NT2/D1 (cell line): ENCODE data around the gene CCDC71.

Experiments used
- DNase-seq: peaks from one replicate; pipeline ENCODE4 v3.0.0-alpha.2; 2011; ENCODE audit warnings: low read depth, low spot score
- H3K27me3 ChIP-seq: 2 replicates; pipeline ENCODE4 v1.6.0; 2011; ENCODE audit warnings: mild to moderate bottlenecking; ENCODE audit not compliant: insufficient read length, insufficient read depth
- H3K36me3 ChIP-seq: 2 replicates; pipeline ENCODE4 v1.6.1; 2011; ENCODE audit warnings: mild to moderate bottlenecking, low read length, mixed read lengths; ENCODE audit not compliant: insufficient read depth, insufficient read length
- H3K4me1 ChIP-seq: 2 replicates; pipeline ENCODE4 v1.5.1; 2011; ENCODE audit not compliant: insufficient read depth, insufficient read length
- H3K4me3 ChIP-seq: 2 replicates; pipeline ENCODE4 v1.5.1; 2011; ENCODE audit warnings: low read depth; ENCODE audit not compliant: insufficient read length
- H3K9ac ChIP-seq: 2 replicates; pipeline ENCODE4 v1.6.0; 2011; ENCODE audit warnings: low read depth; ENCODE audit not compliant: insufficient read length
- H3K9me3 ChIP-seq: 2 replicates; pipeline ENCODE4 v1.5.1; 2011; ENCODE audit warnings: mild to moderate bottlenecking, low read length; ENCODE audit not compliant: insufficient read depth
- SUZ12 ChIP-seq: IDR thresholded peaks from 2 replicates; pipeline ENCODE4 v1.6.1; 2011; ENCODE audit not compliant: insufficient read length, insufficient read depth; ENCODE audit errors: extremely low read depth
- YY1 ChIP-seq: IDR thresholded peaks from 2 replicates; pipeline ENCODE4 v1.6.1; 2011; ENCODE audit not compliant: insufficient read length, insufficient read depth
- ZNF274 ChIP-seq: IDR thresholded peaks from 2 replicates; pipeline ENCODE4 v1.6.1; 2011; ENCODE audit warnings: mild to moderate bottlenecking, low read depth, low read length

CCDC71 gene

DNA sequence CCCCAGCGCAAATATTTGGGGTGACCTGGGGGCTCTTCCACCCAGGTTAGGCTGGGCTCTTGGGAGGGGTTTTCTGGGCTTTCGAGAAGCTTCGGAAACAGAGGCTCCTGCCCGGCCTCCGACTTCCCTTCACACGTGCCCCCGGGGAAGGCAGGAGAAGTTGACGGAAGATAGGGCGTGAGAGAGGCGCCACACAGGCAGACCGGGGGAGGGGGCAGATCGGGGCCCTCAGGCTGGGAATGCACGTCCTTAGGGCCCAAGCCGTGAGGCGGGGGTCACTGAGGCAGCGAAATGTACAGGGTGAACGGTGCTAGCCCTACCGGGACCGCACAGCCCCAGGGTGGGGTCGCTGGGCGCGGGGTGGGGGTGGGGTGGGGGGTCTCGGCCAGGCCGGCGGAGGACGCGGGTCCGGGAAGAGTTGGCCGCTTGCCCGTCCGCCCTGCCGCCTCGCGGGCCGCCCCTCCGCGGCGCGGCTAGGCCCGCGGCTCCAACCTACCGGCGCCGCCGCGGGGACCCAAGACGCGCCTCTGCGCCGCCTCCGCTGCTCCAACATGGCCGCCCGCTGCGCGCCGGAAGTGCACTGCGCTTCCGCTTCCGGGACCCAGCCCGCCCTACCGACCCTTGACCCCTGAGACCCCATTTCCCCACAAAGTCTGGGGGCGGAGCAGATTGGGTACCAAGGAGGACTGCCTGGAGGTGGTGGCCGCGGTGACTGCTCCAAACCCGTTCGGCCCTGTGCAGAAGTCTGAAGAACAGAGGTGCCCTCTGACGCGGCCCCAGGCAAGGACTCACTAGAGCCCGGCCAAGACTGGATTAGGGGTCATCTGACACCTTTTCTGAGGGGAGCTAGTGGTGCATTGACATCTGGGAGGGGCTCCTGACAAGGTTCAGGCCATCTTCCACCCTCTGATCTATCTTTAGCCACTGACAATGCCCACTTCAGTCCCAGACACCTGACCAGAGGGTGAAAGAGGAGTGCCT lies at the start of gene CCDC71:
CCDC71 (minus strand) TSS at position 561 of the 981 bp plus-strand sequence. CDS start 2,123 bp downstream, outside the sequence.
- no peaks in the 10 kb centered on the region for H3K27me3 ChIP-seq
- H3K9ac ChIP-seq: peak within 1 kb of the TSS; percentile 96
- peak; percentile 60 for DNase-seq
- peak within 1 kb of the TSS; percentile 92 for H3K4me3 ChIP-seq
- no peaks in the 10 kb centered on the region for H3K9me3 ChIP-seq
- TF ChIP-seq YY1 (peak; percentile 83), ZNF274 (no peak)
- H3K36me3 ChIP-seq: peaks cover 43% of the 10 kb centered on the region
- peaks cover 9% of the 10 kb centered on the region for H3K4me1 ChIP-seq

DNA sequence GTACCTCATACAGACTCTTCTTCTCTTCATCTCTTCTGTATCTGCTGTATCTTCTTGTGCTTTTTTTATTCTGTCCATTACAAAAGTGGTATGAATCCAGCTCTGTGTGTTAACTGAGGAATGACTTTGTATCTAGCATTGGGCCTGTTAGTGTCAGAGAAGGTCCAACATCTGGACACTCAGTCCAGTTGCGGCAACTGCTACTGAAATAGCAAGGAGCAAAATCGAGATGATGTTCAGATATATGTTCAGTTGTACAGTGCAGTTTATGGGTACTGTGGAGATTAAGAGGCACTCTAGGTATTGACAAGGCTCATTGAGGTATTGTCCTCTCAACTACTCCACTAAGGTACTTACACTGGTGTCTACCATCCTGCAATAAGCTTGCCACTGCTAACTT lies 47.9 kb upstream of the CCDC71 start:
- TF ChIP-seq YY1 (no peak), SUZ12 (no peak), ZNF274 (no peak)
- peaks cover 49% of the 10 kb centered on the region for H3K36me3 ChIP-seq
- no peak overlapping the region for H3K4me3 ChIP-seq
- H3K4me1 ChIP-seq: no peaks in the 10 kb centered on the region
- no peak for DNase-seq
- H3K9ac ChIP-seq: no peak overlapping the region
- no peaks in the 10 kb centered on the region for H3K27me3 ChIP-seq
- peaks cover 43% of the 10 kb centered on the region for H3K9me3 ChIP-seq

DNA sequence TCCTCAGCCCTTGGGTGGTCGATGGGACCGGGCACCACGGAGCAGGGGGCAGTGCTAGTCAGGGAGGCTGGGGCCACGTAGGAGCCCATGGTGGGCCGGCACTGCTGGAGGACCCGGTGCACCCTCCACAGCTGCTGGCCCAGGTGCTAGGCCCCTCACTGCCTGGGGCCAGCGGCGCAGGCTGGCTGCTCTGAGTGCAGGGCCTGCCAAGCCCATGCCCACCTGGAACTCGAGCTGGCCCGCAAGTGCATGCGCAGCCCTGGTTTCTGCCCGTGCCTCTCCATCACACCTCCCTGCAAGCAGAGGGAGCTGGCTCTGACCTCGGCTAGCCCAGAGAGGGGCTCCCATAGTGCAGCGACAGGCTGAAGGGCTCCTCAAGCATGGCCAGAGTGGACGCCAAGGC lies 47.4 kb upstream of the CCDC71 start:
- no peak for DNase-seq
- peaks cover 45% of the 10 kb centered on the region for H3K36me3 ChIP-seq
- H3K9ac ChIP-seq: no peak overlapping the region
- no peak for TF ChIP-seq YY1
- no peak for TF ChIP-seq ZNF274
- no peak for TF ChIP-seq SUZ12
- no peaks in the 10 kb centered on the region for H3K4me1 ChIP-seq
- H3K4me3 ChIP-seq: no peak overlapping the region
- H3K9me3 ChIP-seq: peaks cover 39% of the 10 kb centered on the region
- no peaks in the 10 kb centered on the region for H3K27me3 ChIP-seq

DNA sequence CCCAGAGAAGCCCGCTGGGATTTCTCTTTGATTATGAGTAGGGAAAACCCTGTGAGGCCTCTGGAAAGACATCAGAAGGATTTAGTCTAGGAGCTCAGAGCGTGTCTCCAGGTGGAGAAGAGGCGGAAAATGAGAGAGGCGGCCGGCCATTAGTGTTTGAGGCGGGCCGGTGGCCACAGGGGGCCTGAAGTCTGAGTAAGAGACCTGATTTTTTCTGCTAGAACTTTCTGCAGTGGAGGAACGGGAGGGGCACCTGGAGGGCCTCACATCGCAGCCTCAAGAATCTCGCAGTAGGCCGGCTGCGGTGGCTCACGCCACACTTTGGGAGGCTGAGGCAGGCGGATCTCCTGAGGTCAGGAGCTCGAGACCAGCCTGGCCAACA lies 33.8 kb upstream of the CCDC71 start:
- Histone ChIP-seq H3K9ac (peak overlapping the region; percentile 70), H3K4me1 (peaks cover 5% of the 10 kb centered on the region), H3K4me3 (peak overlapping the region; percentile 49), H3K27me3 (no peaks in the 10 kb centered on the region), H3K9me3 (peaks cover 6% of the 10 kb centered on the region; the same call in 1 of the 2 replicates), H3K36me3 (peaks cover 3% of the 10 kb centered on the region)
- TF ChIP-seq YY1 (peak; percentile 3), SUZ12 (no peak)
- DNase-seq: no peak

DNA sequence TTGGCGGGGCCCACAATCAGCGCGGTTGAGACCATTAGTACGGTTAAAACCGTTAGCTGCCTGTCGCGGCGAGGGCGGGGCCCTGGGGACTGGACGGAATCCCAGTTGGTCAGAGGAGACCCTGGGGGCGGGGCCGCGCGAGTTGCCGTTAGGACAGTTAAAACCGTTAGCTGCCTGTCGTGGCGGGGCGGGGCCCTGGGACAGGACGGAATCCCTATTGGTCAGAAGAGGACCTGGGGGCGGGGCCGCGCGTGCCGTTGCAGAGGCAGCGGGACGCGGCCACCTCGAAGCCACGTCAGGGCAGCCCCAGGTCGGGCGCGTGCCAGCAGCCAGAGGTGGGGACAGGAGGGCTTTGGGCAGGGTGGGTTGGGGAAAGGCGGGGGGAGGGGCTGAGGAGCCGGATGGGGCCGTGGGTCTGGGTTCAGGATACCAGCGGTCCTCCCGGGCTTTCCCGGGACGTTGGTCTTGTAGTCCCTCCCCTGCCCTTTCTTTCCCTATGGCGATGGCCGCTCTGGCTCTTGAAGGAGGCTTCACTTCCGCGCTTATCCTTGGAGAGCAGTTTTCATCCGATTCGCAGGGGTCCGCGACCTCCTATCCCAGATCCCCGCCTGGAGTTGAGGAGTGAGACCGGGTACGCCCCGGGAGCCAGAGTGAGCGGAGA lies 33.2 kb upstream of the CCDC71 start:
- H3K36me3 ChIP-seq: peaks cover 3% of the 10 kb centered on the region
- peak; percentile 87 for DNase-seq
- TF ChIP-seq SUZ12 (no peak), YY1 (peak; percentile 2)
- H3K4me3 ChIP-seq: peak overlapping the region; percentile 49
- no peaks in the 10 kb centered on the region for H3K27me3 ChIP-seq
- H3K9ac ChIP-seq: peak overlapping the region; percentile 70
- H3K4me1 ChIP-seq: peaks cover 5% of the 10 kb centered on the region
- H3K9me3 ChIP-seq: peaks cover 6% of the 10 kb centered on the region; the same call in 1 of the 2 replicates

DNA sequence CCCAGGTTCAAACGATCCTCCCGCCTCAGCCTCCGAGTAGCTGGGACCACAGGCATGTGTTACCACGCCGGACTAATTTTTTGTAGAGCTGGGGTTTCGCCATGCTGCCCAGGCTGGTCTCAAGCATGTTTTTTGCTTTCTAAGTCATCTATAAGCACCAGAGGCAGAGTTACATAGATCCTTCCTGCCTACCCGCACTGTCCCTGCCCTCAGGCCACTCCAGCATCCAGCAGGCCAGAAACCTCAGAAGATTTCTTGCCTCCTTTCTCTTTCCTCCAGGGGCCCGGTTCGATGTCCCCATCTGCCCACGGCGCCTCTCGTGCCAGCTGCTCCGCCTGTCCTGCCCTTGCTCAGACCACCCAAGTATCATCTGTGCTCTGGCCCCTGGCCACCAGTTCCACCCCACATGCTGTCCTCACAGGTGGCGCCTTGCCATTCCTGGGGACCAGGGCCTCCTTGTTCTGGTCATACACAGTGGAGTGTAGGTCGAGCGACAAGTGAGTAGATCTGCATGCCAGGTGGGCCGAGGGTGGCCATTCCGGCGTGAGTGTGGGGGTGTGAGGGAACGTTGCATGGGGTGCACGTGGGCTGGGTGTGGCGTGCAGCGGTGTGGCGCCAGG lies 32.6 kb upstream of the CCDC71 start:
- Histone ChIP-seq H3K4me1 (peaks cover 5% of the 10 kb centered on the region), H3K9me3 (peaks cover 6% of the 10 kb centered on the region; the same call in 1 of the 2 replicates), H3K36me3 (peaks cover 3% of the 10 kb centered on the region), H3K9ac (peak overlapping the region; percentile 51), H3K27me3 (no peaks in the 10 kb centered on the region), H3K4me3 (peak overlapping the region; percentile 21)
- DNase-seq: no peak
- no peak for TF ChIP-seq YY1

DNA sequence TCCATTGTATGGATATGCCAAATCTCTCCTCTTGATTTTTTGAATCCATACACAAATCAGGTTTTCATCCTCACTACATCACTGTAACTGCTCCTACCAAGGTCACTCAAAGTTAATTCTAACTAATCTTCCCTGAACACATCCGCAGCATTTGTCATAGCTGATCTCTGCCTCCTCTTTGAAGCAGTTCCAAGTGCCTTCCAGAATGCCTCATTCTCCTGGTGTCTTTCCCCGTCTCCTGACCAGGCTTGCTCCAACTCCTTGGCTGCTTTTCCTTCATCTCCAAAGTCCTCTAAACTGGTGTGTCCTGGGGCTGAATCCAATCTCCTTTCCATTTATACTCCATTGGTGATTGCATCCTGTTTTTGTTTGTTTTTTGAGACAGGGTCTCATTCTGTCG lies 32.0 kb upstream of the CCDC71 start:
- Histone ChIP-seq H3K27me3 (no peaks in the 10 kb centered on the region), H3K9ac (no peak overlapping the region), H3K4me3 (no peak overlapping the region), H3K4me1 (peaks cover 5% of the 10 kb centered on the region), H3K9me3 (peaks cover 6% of the 10 kb centered on the region; the same call in 1 of the 2 replicates), H3K36me3 (peaks cover 3% of the 10 kb centered on the region)
- no peak for TF ChIP-seq SUZ12
- no peak for TF ChIP-seq YY1
- no peak for TF ChIP-seq ZNF274
- no peak for DNase-seq
